SK-N-SH treated with all-trans-retinoic acid at 6 μM for 48 hours (cell line): ENCODE results near the gene VCL.

Experiments
- ATAC-seq: fragments of 200-7000 bp; cut with Tn5 transposase; 3 replicates; pipeline ENCODE4 v1.9.1; 2020; ENCODE audit warnings: mild to moderate bottlenecking, moderate library complexity
- ARNTL ChIP-seq: fragments of 450-650 bp; formaldehyde crosslinking; IDR thresholded peaks from 2 replicates; pipeline ENCODE4 v1.5.0; 2020; ENCODE audit warnings: low read depth, mild to moderate bottlenecking, moderate library complexity, borderline replicate concordance
- BACH2 ChIP-seq: fragments of 250-450 bp; sonication (Bioruptor Pico); IDR thresholded peaks from 2 replicates; pipeline ENCODE4 v1.9.0; 2021; ENCODE audit warnings: mild to moderate bottlenecking, borderline replicate concordance
- CSDC2 ChIP-seq: fragments of 250-450 bp; sonication (Bioruptor Pico); IDR thresholded peaks from 2 replicates; pipeline ENCODE4 v1.5.0; 2020; ENCODE audit warnings: mild to moderate bottlenecking, moderate library complexity
- ESRRG ChIP-seq: fragments of 250-450 bp; sonication (Bioruptor Pico); IDR thresholded peaks from 2 replicates; pipeline ENCODE4 v1.6.1; 2021; ENCODE audit warnings: mild to moderate bottlenecking
- GLIS3 ChIP-seq: fragments of 250-450 bp; sonication (Bioruptor Pico); IDR thresholded peaks from 2 replicates; pipeline ENCODE4 v1.5.0; 2020; ENCODE audit warnings: mild to moderate bottlenecking, moderate library complexity
- ISL1 ChIP-seq: fragments of 250-450 bp; sonication (Bioruptor Pico); IDR thresholded peaks from 2 replicates; pipeline ENCODE4 v2.1.2; 2022; ENCODE audit warnings: mild to moderate bottlenecking, moderate library complexity
- OSR1 ChIP-seq: fragments of 250-450 bp; sonication (Bioruptor Pico); IDR thresholded peaks from 2 replicates; pipeline ENCODE4 v1.8.0; 2022; ENCODE audit warnings: moderate library complexity, mild to moderate bottlenecking, inconsistent platforms
- PPARA ChIP-seq: fragments of 250-450 bp; sonication (Bioruptor Pico); IDR thresholded peaks from 2 replicates; pipeline ENCODE4 v1.5.0; 2020; ENCODE audit warnings: mild to moderate bottlenecking, borderline replicate concordance
- RARB ChIP-seq: fragments of 250-450 bp; sonication (Bioruptor Pico); IDR thresholded peaks from 2 replicates; pipeline ENCODE4 v1.8.0; 2021; ENCODE audit warnings: mild to moderate bottlenecking, moderate library complexity
- SNAI2 ChIP-seq: fragments of 250-450 bp; sonication (Bioruptor Pico); IDR thresholded peaks from 2 replicates; pipeline ENCODE4 v1.5.0; 2020; ENCODE audit warnings: mild to moderate bottlenecking, moderate library complexity
- TCF4 ChIP-seq: fragments of 250-450 bp; sonication (Bioruptor Pico); IDR thresholded peaks from 2 replicates; pipeline ENCODE4 v1.8.0; 2021; ENCODE audit warnings: mild to moderate bottlenecking, moderate library complexity, borderline replicate concordance
- TOX ChIP-seq: fragments of 250-450 bp; sonication (Bioruptor Pico); IDR thresholded peaks from 2 replicates; pipeline ENCODE4 v1.8.0; 2021; ENCODE audit warnings: mild to moderate bottlenecking, moderate library complexity, borderline replicate concordance
- ZC3H10 ChIP-seq: fragments of 250-450 bp; sonication (Bioruptor Pico); IDR thresholded peaks from 2 replicates; pipeline ENCODE4 v1.5.1; 2021; ENCODE audit warnings: mild to moderate bottlenecking, moderate library complexity
- ZFP3 ChIP-seq: fragments of 250-450 bp; sonication (Bioruptor Pico); IDR thresholded peaks from 2 replicates; pipeline ENCODE4 v1.5.0; 2020; ENCODE audit warnings: mild to moderate bottlenecking, moderate library complexity
- ZNF565 ChIP-seq: fragments of 450-650 bp; formaldehyde crosslinking; conservative IDR thresholded peaks from 2 replicates; pipeline ENCODE4 v1.5.0; 2020; ENCODE audit warnings: low read depth, mild to moderate bottlenecking, moderate library complexity
- ZNF70 ChIP-seq: fragments of 450-650 bp; formaldehyde crosslinking; IDR thresholded peaks from 2 replicates; pipeline ENCODE4 v1.5.0; 2020; ENCODE audit warnings: mild to moderate bottlenecking, moderate library complexity
- ZNF8 ChIP-seq: fragments of 450-650 bp; formaldehyde crosslinking; IDR thresholded peaks from 2 replicates; pipeline ENCODE4 v1.5.0; 2020; ENCODE audit warnings: mild to moderate bottlenecking, moderate library complexity
- TF ChIP-seq, protein P1 (sequence below): fragments of 250-450 bp; sonication (Bioruptor Pico); IDR thresholded peaks from 2 replicates; pipeline ENCODE4 v1.5.1; 2021; ENCODE audit warnings: mild to moderate bottlenecking, moderate library complexity
- TF ChIP-seq, protein P2 (sequence below): fragments of 250-450 bp; sonication (Bioruptor Pico); IDR thresholded peaks from 2 replicates; pipeline ENCODE4 v1.5.1; 2020; ENCODE audit warnings: low read depth, mild to moderate bottlenecking, moderate library complexity
- TF ChIP-seq, protein P3 (sequence below): fragments of 250-450 bp; sonication (Bioruptor Pico); IDR thresholded peaks from 2 replicates; pipeline ENCODE4 v1.5.0; 2020; ENCODE audit warnings: mild to moderate bottlenecking, moderate library complexity
- TF ChIP-seq, protein P4 (sequence below): fragments of 250-450 bp; sonication (Bioruptor Pico); IDR thresholded peaks from 2 replicates; pipeline ENCODE4 v1.8.0; 2020; ENCODE audit warnings: mild to moderate bottlenecking, moderate library complexity, borderline replicate concordance
- TF ChIP-seq, protein P5 (sequence below): fragments of 250-450 bp; sonication (Bioruptor Pico); IDR thresholded peaks from 2 replicates; pipeline ENCODE4 v1.8.0; 2021; ENCODE audit warnings: low read depth, mild to moderate bottlenecking, moderate library complexity, borderline replicate concordance

Gene VCL

DNA sequence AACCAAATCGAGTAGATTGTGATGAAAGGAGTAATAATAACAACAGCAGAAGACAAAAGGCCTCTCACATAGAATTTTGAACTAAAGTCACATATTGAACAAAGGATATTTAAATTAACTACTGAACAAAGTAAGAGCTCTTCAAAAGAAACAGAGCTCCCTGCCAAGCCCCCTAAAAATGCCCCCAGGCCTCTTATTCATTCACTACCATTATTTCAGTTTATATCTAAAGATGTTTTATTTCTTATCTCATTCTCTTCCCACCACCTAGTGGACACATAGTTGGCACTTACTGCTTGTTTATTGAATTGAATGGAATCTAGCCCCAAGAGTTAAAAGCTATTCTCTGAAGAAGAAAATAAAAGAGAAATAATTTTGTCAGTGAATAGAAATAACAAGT lies 37.4 kb downstream of the VCL start:
- TF ChIP-seq, protein P1, sequence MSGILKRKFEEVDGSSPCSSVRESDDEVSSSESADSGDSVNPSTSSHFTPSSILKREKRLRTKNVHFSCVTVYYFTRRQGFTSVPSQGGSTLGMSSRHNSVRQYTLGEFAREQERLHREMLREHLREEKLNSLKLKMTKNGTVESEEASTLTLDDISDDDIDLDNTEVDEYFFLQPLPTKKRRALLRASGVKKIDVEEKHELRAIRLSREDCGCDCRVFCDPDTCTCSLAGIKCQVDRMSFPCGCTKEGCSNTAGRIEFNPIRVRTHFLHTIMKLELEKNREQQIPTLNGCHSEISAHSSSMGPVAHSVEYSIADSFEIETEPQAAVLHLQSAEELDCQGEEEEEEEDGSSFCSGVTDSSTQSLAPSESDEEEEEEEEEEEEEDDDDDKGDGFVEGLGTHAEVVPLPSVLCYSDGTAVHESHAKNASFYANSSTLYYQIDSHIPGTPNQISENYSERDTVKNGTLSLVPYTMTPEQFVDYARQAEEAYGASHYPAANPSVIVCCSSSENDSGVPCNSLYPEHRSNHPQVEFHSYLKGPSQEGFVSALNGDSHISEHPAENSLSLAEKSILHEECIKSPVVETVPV: no peak
- TF ChIP-seq, protein P2, sequence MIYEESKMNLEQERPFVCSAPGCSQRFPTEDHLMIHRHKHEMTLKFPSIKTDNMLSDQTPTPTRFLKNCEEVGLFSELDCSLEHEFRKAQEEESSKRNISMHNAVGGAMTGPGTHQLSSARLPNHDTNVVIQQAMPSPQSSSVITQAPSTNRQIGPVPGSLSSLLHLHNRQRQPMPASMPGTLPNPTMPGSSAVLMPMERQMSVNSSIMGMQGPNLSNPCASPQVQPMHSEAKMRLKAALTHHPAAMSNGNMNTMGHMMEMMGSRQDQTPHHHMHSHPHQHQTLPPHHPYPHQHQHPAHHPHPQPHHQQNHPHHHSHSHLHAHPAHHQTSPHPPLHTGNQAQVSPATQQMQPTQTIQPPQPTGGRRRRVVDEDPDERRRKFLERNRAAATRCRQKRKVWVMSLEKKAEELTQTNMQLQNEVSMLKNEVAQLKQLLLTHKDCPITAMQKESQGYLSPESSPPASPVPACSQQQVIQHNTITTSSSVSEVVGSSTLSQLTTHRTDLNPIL: no peak
- TF ChIP-seq OSR1 (CRISPR knock-in tag): no peak
- TF ChIP-seq ZNF565: no peak
- TF ChIP-seq ESRRG (CRISPR knock-in tag): no peak
- TF ChIP-seq ZNF70 (CRISPR knock-in tag): no peak
- TF ChIP-seq TCF4: no peak
- TF ChIP-seq GLIS3 (CRISPR knock-in tag): no peak
- no peak for TF ChIP-seq PPARA
- TF ChIP-seq ZNF8: no peak
- TF ChIP-seq, protein P3, sequence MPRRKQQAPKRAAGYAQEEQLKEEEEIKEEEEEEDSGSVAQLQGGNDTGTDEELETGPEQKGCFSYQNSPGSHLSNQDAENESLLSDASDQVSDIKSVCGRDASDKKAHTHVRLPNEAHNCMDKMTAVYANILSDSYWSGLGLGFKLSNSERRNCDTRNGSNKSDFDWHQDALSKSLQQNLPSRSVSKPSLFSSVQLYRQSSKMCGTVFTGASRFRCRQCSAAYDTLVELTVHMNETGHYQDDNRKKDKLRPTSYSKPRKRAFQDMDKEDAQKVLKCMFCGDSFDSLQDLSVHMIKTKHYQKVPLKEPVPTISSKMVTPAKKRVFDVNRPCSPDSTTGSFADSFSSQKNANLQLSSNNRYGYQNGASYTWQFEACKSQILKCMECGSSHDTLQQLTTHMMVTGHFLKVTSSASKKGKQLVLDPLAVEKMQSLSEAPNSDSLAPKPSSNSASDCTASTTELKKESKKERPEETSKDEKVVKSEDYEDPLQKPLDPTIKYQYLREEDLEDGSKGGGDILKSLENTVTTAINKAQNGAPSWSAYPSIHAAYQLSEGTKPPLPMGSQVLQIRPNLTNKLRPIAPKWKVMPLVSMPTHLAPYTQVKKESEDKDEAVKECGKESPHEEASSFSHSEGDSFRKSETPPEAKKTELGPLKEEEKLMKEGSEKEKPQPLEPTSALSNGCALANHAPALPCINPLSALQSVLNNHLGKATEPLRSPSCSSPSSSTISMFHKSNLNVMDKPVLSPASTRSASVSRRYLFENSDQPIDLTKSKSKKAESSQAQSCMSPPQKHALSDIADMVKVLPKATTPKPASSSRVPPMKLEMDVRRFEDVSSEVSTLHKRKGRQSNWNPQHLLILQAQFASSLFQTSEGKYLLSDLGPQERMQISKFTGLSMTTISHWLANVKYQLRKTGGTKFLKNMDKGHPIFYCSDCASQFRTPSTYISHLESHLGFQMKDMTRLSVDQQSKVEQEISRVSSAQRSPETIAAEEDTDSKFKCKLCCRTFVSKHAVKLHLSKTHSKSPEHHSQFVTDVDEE: no peak
- TF ChIP-seq ARNTL (CRISPR knock-in tag): no peak
- no peak for TF ChIP-seq BACH2 (CRISPR knock-in tag)
- TF ChIP-seq SNAI2 (CRISPR knock-in tag): no peak
- no peak for TF ChIP-seq ISL1 (CRISPR knock-in tag)
- TF ChIP-seq RARB (CRISPR knock-in tag): no peak
- peak; percentile 5; the same call in 2 of the 3 replicates for ATAC-seq

DNA sequence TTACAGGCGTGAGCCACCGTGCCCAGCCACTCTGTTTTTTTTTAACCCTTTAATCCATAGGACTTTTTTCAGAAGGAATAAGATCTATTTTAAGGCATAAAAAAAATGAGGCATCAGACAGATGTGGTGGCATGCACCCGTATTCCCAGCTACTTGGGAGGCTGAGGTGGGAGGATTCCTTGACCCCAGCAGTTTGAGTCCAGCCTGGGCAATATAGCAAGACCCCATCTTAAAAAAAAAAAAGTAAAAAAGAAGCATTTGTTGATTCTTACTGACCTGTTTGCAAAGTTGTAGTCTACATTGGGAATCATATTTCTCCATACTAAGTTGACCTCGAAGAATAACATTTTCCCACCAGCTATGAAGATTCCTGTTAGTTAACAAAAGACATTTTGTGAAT lies 38.6 kb downstream of the VCL start:
- no peak for ATAC-seq
- TF ChIP-seq, protein P4, sequence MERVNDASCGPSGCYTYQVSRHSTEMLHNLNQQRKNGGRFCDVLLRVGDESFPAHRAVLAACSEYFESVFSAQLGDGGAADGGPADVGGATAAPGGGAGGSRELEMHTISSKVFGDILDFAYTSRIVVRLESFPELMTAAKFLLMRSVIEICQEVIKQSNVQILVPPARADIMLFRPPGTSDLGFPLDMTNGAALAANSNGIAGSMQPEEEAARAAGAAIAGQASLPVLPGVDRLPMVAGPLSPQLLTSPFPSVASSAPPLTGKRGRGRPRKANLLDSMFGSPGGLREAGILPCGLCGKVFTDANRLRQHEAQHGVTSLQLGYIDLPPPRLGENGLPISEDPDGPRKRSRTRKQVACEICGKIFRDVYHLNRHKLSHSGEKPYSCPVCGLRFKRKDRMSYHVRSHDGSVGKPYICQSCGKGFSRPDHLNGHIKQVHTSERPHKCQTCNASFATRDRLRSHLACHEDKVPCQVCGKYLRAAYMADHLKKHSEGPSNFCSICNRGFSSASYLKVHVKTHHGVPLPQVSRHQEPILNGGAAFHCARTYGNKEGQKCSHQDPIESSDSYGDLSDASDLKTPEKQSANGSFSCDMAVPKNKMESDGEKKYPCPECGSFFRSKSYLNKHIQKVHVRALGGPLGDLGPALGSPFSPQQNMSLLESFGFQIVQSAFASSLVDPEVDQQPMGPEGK (CRISPR knock-in tag): no peak
- no peak for TF ChIP-seq ZNF8
- no peak for TF ChIP-seq ZFP3 (CRISPR knock-in tag)
- TF ChIP-seq, protein P5, sequence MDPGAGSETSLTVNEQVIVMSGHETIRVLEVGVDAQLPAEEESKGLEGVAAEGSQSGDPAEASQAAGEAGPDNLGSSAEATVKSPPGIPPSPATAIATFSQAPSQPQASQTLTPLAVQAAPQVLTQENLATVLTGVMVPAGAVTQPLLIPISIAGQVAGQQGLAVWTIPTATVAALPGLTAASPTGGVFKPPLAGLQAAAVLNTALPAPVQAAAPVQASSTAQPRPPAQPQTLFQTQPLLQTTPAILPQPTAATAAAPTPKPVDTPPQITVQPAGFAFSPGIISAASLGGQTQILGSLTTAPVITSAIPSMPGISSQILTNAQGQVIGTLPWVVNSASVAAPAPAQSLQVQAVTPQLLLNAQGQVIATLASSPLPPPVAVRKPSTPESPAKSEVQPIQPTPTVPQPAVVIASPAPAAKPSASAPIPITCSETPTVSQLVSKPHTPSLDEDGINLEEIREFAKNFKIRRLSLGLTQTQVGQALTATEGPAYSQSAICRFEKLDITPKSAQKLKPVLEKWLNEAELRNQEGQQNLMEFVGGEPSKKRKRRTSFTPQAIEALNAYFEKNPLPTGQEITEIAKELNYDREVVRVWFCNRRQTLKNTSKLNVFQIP (CRISPR knock-in tag): no peak
- no peak for TF ChIP-seq ISL1 (CRISPR knock-in tag)
- no peak for TF ChIP-seq RARB (CRISPR knock-in tag)

DNA sequence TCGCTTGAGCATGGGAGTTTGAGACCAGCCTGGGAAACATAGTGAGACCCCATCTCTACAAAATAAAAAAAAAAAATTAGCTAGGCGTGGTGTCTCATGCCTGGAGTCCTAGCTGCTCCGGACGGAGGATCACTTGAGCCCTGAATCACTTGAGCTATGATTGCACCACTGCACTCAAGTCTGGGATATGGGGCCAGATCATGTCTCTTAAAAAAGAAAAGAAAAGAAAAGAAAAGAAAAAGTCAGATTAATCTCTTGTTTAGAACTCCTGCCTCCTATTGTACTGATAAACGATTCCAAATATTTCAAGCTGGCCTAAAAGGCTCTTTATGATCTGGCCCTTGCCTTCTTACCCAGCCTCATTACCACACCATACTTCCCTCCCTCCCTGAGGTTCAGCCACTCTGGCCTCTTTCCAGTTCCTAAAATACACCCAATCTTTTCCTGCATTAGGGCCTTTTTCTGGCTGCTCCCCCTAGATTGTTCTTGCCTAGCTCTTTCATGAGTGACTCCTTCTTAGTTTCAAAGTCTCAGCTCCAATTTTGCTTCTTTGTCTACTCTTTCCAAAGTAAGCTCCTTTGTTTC lies 41.7 kb downstream of the VCL start:
- ATAC-seq: peak; percentile 18
- no peak for TF ChIP-seq ZNF565
- no peak for TF ChIP-seq ESRRG (CRISPR knock-in tag)
- no peak for TF ChIP-seq ZC3H10 (CRISPR knock-in tag)
- no peak for TF ChIP-seq OSR1 (CRISPR knock-in tag)
- TF ChIP-seq, protein P1: no peak
- no peak for TF ChIP-seq RARB (CRISPR knock-in tag)
- TF ChIP-seq, protein P2: no peak
- TF ChIP-seq SNAI2 (CRISPR knock-in tag): no peak
- no peak for TF ChIP-seq BACH2 (CRISPR knock-in tag)
- TF ChIP-seq ZNF8: no peak
- no peak for TF ChIP-seq TCF4
- TF ChIP-seq CSDC2: no peak
- TF ChIP-seq TOX: no peak
- no peak for TF ChIP-seq ZFP3 (CRISPR knock-in tag)
- TF ChIP-seq PPARA: no peak
- TF ChIP-seq, protein P3: no peak
